LHCN-M2 (cell line): ENCODE results near the gene PDK1. TPM values are rescaled to one million over a fixed set of nuclear protein-coding genes. Genes with fewer than 3 reads are reported as not detected.
"Not testable (repeated sequence)": the region's sequence is repeated elsewhere in the genome, so short reads cannot be mapped to it uniquely, and the experiment has no call there.

ENCODE experiments used
- DNase-seq: peaks from one replicate; pipeline ENCODE4 v3.0.0-alpha.2; 2012; ENCODE audit warnings: low read depth
- polyA plus RNA-seq: library from polyadenylated mRNA; unstranded; fragments of >200 nt; gene quantifications from one replicate; pipeline ENCODE4 v1.2.1, GENCODE V29; 2012; ENCODE audit warnings: missing spikeins
- total RNA-seq: library from RNA; depleted of rRNA; stranded (reverse); fragments of >200 nt; gene quantifications from 2 replicates; pipeline ENCODE4 v1.2.3, GENCODE V29; 2014; rRNA removed

The PDK1 gene
- total RNA-seq = 34.1 and 34.7 TPM in 2 replicates
- 10.4 TPM for polyA plus RNA-seq

- DNase-seq = peak; percentile 87
These were observed at the start of gene PDK1 for GRCh38 chr2:172555522-172556283. Gene PDK1, plus strand, starts transcription at chr2:172556090. Its CDS starts 61 bp downstream, at chr2:172556151.

DNA sequence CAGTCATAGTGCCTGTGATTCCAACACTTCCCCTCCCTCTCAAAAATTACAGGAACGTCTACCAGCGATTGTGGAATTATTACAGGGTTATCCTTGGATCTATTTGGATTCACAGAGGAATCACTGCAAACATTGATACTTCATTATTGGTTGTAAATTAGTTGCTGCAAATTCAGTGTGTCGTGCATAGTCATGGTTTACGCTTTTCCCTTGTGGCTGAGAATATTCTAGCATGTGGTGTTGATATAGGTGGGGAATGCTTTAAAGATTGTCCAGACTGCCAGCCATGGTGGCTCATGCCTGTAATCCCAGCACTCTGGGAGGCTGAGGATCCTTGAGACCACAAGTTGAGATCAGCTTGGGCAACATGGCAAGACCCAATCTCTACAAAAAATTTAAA, 48.7 kb upstream of the PDK1 start:
- no peak for DNase-seq

GRCh38 chr2:172510088-172510487, 45.8 kb upstream of the PDK1 start:
- no peak for DNase-seq

GRCh38 chr2:172510548-172510947, 45.3 kb upstream of the PDK1 start:
- DNase-seq = no peak

GRCh38 chr2:172512810-172513523, 42.9 kb upstream of the PDK1 start:
- no peak for DNase-seq

DNA sequence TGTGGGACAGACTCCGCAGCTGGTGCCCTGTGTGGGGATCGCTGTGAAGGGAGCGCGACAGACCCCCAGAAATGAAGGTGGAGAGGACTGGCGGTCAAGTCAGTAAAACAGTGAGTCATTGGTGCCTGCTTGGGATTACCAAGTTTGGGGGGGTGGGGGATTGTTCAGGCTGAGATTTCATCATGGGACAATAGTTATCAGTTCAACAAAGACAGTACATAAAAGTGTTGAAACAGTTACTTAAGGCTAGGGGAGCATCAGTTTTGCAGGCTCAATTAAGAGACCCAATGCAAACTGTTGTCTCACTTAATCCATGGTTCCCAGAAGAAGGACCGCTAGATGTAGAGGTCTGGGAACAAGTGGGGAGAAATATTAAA, 42.4 kb upstream of the PDK1 start:
- DNase-seq = no peak

- no peak for DNase-seq
These were observed 41.8 kb upstream of the PDK1 start for GRCh38 chr2:172513935-172514586.

DNA sequence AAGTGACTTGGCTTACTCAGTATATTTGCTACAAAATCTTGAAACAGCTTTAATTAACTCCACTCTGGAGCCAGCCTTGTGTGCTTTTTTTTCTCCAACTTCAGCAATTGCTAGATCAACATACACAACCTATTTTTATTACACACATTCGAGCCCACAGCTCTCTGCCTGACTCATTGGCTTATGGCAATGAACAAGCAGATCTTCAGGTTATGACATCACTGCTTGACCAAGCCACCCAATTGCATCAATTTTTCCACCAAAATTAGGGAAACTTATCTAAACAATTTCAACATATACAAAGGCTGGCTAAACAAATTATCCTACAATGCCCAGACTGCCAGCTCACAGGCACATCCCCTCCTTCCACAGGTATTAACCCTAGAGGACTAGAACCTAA, 39.6 kb upstream of the PDK1 start:
- peak; percentile 63 for DNase-seq

- no peak for DNase-seq
These were observed 36.9 kb upstream of the PDK1 start for GRCh38 chr2:172518995-172519394.

- peak; percentile 3 for DNase-seq
These were observed 30.3 kb upstream of the PDK1 start for GRCh38 chr2:172525601-172526000.

DNA sequence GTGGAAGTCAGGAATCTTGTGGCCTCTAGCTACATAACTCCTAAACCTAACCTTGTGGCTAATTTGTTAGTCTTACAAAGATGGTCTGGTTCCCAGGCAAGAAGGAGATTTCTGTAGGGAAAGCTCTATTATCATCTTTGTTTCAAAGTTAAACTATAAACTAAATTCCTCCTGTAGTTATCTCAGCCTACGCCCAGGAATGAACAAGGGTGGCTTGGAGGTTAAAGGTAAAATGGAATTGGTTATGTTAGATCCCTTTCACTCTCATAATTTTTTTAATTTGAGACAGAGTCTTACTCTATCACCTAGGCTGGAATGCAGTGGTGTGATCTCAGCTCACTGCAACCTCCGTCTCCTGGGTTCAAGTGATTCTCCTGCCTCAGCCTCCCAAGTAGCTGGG, 24.6 kb upstream of the PDK1 start:
- no peak for DNase-seq

DNA sequence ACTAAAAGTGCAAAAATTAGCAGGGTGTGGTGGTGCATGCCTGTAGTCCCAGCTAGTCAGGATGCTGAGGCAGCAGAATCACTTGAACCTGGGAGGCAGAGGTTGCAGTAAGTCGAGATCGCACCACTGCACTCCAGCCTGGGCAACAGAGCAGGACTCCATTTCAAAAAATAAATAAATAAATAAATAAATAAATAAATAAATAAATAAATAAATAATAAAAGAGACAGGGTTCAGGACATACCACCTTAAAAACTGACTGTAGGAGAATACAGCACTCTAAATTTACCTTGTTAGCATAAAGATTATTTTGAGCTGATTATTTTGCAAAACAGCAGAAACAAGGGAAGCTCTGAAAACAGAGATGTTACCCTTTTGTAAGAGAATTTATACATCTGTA, 23.4 kb upstream of the PDK1 start:
- not testable (repeated sequence) for DNase-seq

GRCh38 chr2:172533687-172534086, 22.2 kb upstream of the PDK1 start:
- DNase-seq = no peak

- no peak for DNase-seq
These were observed 20.8 kb upstream of the PDK1 start for GRCh38 chr2:172535119-172535518.

- DNase-seq = not testable (repeated sequence)
These were observed 18.0 kb upstream of the PDK1 start for GRCh38 chr2:172537851-172538250.

DNA sequence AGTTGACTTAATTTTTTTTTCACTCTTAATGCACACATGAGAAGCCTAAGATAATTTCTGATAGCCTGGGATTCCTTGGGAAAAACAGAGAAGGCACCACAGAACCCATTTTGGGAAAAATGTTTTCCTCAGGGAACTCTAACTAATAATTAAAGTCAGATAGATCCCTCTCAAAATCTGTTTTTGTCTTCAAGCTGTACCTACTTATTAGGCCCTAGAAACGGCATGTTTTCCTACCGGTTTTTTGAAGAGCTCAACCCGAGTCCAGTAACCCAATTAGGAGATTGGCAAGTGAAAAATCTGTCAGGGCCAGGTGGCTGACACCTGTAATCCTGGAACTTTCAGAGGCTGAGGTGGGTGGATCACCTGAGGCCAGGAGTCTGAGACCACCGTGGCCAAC, 16.1 kb upstream of the PDK1 start:
- DNase-seq = no peak

DNA sequence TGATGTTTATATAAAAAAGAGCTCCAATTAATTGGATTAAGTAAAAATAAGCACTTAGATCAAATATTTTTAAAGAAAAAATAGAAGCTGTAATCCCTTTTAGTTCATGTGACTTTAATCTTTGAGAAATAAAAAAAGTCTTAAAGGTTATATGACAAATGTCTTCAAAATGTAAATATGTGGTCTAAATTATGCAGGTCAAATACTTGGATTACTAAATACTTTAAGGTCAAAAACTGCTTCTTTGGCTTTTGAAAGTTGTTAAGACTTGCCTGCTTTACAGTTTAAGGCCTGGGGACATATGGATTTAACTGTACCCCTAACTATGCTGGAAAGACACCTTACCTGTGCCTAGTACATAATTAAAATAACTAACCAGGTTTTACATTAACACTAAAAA, 15.5 kb upstream of the PDK1 start:
- DNase-seq = no peak

GRCh38 chr2:172545408-172546075, 10.3 kb upstream of the PDK1 start:
- DNase-seq = no peak

GRCh38 chr2:172549131-172549530, 6.8 kb upstream of the PDK1 start:
- DNase-seq = no peak

- DNase-seq = not testable (repeated sequence)
These were observed 6.1 kb upstream of the PDK1 start for GRCh38 chr2:172549802-172550201.

DNA sequence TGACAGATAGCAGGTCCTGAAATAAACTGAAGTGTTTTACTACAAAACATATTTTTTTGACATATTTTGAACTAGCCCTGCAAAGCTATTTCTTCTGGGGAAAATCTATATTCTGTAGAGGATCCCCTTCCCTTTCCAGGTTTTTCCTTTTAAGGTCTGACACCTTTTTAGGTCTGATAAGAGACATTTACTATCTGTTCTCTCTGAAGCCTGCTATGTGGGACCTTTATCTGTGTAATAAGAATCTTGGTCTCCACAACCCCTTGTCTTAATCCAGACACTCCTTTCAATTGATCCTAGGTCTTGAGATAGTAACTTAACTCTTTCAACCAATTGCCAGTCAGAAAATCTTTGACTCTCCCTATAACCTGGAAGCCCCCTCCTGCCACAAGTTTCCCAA, 5.5 kb upstream of the PDK1 start:
- no peak for DNase-seq

DNA sequence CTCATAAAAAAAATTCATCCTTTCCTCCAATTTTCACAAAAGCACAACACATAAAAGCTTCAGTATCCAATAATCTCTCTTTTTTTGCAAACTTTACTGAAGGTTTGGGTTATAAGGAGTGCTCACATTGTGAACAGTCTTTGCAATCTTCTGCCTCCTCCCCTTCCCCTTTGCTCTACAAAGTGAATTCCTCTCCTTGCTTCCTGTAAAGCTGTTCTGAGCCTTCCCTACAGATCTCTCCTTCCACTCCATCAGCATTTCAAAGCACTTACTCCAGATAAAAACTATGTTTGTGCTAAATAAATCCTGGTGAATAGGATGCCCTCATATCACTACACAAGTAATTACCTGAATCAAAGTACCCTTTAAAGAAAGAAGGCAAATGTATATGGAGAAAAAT, 4.6 kb upstream of the PDK1 start:
- DNase-seq = no peak
